Hematopoietic multipotent progenitor cell treated with erythropoietin and hydrocortisone succinate and interleukin-3 and kit ligand, for 4 days (in vitro differentiated cells): ENCODE results near the gene PHTF2.

Source experiments
- DNase-seq: peaks from one replicate; pipeline ENCODE4 v3.0.0-alpha.2; 2015

The PHTF2 gene

GRCh38 chr7:77796109-77796508, 2.5 kb upstream of the PHTF2 start:
- DNase-seq, result no peak

GRCh38 chr7:77796960-77797359, 1.6 kb upstream of the PHTF2 start:
- no peak for DNase-seq

- DNase-seq, result no peak
Observed at GRCh38 chr7:77797734-77798393, 709 bp upstream of the PHTF2 start.

- DNase-seq, result peak; percentile 74
Observed at GRCh38 chr7:77799078-77799964, 748 bp downstream of the PHTF2 start.

- peak; percentile 59 for DNase-seq
Observed at GRCh38 chr7:77800158-77800557, 1.6 kb downstream of the PHTF2 start.

GRCh38 chr7:77800730-77801129, 2.2 kb downstream of the PHTF2 start:
- no peak for DNase-seq

- peak; percentile 65 for DNase-seq
Observed at GRCh38 chr7:77802557-77803405, 4.2 kb downstream of the PHTF2 start.

- no peak for DNase-seq
Observed at GRCh38 chr7:77806425-77806824, 7.9 kb downstream of the PHTF2 start.

- DNase-seq, result no peak
Observed at GRCh38 chr7:77808517-77808916, 9.9 kb downstream of the PHTF2 start.

GRCh38 chr7:77811516-77812289, 13.1 kb downstream of the PHTF2 start:
- no peak for DNase-seq

GRCh38 chr7:77812290-77812685, 13.7 kb downstream of the PHTF2 start:
- DNase-seq, result no peak

GRCh38 chr7:77813180-77813579, 14.6 kb downstream of the PHTF2 start:
- DNase-seq, result peak; percentile 28

GRCh38 chr7:77819021-77819420, 20.4 kb downstream of the PHTF2 start:
- DNase-seq, result no peak

GRCh38 chr7:77820967-77821366, 22.4 kb downstream of the PHTF2 start:
- no peak for DNase-seq

GRCh38 chr7:77822269-77822668, 23.7 kb downstream of the PHTF2 start:
- DNase-seq, result peak; percentile 62

GRCh38 chr7:77823787-77824186, 25.2 kb downstream of the PHTF2 start:
- no peak for DNase-seq

GRCh38 chr7:77824636-77825035, 26.1 kb downstream of the PHTF2 start:
- DNase-seq, result no peak

- DNase-seq, result no peak
Observed at GRCh38 chr7:77825131-77825530, 26.6 kb downstream of the PHTF2 start.

GRCh38 chr7:77826300-77826699, 27.7 kb downstream of the PHTF2 start:
- no peak for DNase-seq

GRCh38 chr7:77827999-77828398, 29.4 kb downstream of the PHTF2 start:
- peak; percentile 59 for DNase-seq

- no peak for DNase-seq
Observed at GRCh38 chr7:77830649-77831355, 32.2 kb downstream of the PHTF2 start.

GRCh38 chr7:77831481-77831880, 32.9 kb downstream of the PHTF2 start:
- DNase-seq, result no peak
